ENCODE data around the gene SERP2. TPM values are rescaled to one million over a fixed set of nuclear protein-coding genes. Genes with fewer than 3 reads are reported as not detected.

Gene SERP2
- total and polyA plus RNA-seq, 10 of the 15 experiments (the other 5 are each of a cell fraction or from before 2014, with no cell fraction given), result not detected

DNA sequence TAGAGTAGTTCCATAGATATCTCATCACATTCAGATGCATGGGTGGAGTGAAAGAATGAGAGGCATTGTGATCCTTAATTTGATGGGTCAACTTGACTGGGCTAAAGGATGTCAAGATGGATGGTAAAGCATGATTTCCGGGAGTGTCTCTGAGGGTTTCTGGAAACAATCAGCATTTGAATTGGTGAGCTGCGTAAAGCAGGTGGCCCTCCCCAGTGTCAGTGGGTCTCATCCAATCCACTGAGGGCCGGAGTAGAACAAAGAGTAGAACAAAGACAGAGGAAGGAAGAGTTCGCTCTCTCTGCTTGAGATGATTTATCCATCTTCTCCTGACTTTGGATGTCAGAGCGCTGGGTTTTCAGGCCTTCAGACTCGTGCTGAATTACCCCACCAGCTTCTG is 43.1 kb downstream of the SERP2 start:
- in situ Hi-C loops (cut with MboI) (no loop called here), intact Hi-C loops (cut with micrococcal nuclease; ENCODE audit: unreplicated experiment) (no loop called here)
- FAIRE-seq (no peak), ATAC-seq (no peak), DNase-seq (ENCODE audit: low read depth, low spot score) (no peak)
- SMC1A ChIA-PET (ENCODE audit: uncharacterized antibody, unreplicated experiment), result no interaction called here
- H2AFZ ChIP-seq (ENCODE audit: control insufficient read depth, low read depth, low read length), result no peak overlapping the region
- 43% methylated on average over 6 of the region's 6 CpGs for WGBS (ENCODE audit: insufficient coverage, insufficient replicate concordance, low lambda C conversion rate, missing lambda C conversion rate)
- no peak overlapping the region for H3K9ac ChIP-seq (ENCODE audit: control insufficient read depth, insufficient read depth, low read length)
- no peak overlapping the region for H3K4me2 ChIP-seq (ENCODE audit: control insufficient read depth, insufficient read depth)
- POLR2A ChIA-PET, result no interaction called here
- CTCF ChIA-PET, result interaction anchor here (1.6 kb wide), 1 partner anchor 22 kb away, joined by 6 read pairs; no protein-coding TSS in a partner anchor
- H3K36me3 ChIP-seq (ENCODE audit: control insufficient read depth in 2 of 2, insufficient read depth in 2 of 2, low read length in 1 of 2), result no peaks in the 10 kb centered on the region
- H3K79me2 ChIP-seq (ENCODE audit: control insufficient read depth, insufficient read depth, low read length), result no peaks in the 10 kb centered on the region
- no peak overlapping the region for H3K4me3 ChIP-seq
- TF ChIP-seq EGR1 (IDR thresholded peaks at IDR 0.05; ENCODE audit: borderline replicate concordance in 1 of 2, low read depth in 2 of 2, low read length in 2 of 2), result no peak
- TF ChIP-seq CREB1 (IDR thresholded peaks at IDR 0.05; ENCODE audit: low read depth), result no peak
- TF ChIP-seq SUPT20H (IDR thresholded peaks at IDR 0.05; ENCODE audit: borderline replicate concordance, control insufficient read depth, low read depth, low read length), result no peak
- TF ChIP-seq NR2C1 (IDR thresholded peaks at IDR 0.05), result no peak
- TF ChIP-seq, protein P1, sequence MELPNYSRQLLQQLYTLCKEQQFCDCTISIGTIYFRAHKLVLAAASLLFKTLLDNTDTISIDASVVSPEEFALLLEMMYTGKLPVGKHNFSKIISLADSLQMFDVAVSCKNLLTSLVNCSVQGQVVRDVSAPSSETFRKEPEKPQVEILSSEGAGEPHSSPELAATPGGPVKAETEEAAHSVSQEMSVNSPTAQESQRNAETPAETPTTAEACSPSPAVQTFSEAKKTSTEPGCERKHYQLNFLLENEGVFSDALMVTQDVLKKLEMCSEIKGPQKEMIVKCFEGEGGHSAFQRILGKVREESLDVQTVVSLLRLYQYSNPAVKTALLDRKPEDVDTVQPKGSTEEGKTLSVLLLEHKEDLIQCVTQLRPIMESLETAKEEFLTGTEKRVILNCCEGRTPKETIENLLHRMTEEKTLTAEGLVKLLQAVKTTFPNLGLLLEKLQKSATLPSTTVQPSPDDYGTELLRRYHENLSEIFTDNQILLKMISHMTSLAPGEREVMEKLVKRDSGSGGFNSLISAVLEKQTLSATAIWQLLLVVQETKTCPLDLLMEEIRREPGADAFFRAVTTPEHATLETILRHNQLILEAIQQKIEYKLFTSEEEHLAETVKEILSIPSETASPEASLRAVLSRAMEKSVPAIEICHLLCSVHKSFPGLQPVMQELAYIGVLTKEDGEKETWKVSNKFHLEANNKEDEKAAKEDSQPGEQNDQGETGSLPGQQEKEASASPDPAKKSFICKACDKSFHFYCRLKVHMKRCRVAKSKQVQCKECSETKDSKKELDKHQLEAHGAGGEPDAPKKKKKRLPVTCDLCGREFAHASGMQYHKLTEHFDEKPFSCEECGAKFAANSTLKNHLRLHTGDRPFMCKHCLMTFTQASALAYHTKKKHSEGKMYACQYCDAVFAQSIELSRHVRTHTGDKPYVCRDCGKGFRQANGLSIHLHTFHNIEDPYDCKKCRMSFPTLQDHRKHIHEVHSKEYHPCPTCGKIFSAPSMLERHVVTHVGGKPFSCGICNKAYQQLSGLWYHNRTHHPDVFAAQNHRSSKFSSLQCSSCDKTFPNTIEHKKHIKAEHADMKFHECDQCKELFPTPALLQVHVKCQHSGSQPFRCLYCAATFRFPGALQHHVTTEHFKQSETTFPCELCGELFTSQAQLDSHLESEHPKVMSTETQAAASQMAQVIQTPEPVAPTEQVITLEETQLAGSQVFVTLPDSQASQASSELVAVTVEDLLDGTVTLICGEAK (IDR thresholded peaks at IDR 0.05; ENCODE audit: borderline replicate concordance), result no peak
- TF ChIP-seq, protein P2, sequence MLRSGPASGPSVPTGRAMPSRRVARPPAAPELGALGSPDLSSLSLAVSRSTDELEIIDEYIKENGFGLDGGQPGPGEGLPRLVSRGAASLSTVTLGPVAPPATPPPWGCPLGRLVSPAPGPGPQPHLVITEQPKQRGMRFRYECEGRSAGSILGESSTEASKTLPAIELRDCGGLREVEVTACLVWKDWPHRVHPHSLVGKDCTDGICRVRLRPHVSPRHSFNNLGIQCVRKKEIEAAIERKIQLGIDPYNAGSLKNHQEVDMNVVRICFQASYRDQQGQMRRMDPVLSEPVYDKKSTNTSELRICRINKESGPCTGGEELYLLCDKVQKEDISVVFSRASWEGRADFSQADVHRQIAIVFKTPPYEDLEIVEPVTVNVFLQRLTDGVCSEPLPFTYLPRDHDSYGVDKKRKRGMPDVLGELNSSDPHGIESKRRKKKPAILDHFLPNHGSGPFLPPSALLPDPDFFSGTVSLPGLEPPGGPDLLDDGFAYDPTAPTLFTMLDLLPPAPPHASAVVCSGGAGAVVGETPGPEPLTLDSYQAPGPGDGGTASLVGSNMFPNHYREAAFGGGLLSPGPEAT (IDR thresholded peaks at IDR 0.05; ENCODE audit: low read depth), result no peak
- no peak for TF ChIP-seq KDM1A (IDR thresholded peaks at IDR 0.05; ENCODE audit: borderline replicate concordance)
- TF ChIP-seq CEBPB (IDR thresholded peaks at IDR 0.05; ENCODE audit: borderline replicate concordance in 1 of 2, low read depth in 2 of 2, low read length in 2 of 2), result no peak
- RAD21 ChIA-PET (ENCODE audit: unreplicated experiment), result no interaction called here
- peaks cover 0 to 1% of the 10 kb centered on the region in 2 experiments; a peak in 1 of 4 replicates for H3K27me3 ChIP-seq (replicated peaks in 1 of 2; ENCODE audit: control insufficient read depth in 2 of 2, insufficient read depth in 2 of 2, low read length in 1 of 2)
- H3K27ac ChIP-seq (ENCODE audit: control insufficient read depth, insufficient read depth), result no peak overlapping the region
- H4K20me1 ChIP-seq (ENCODE audit: control insufficient read depth, insufficient read depth), result no peaks in the 10 kb centered on the region
- H3K4me1 ChIP-seq (ENCODE audit: control insufficient read depth, insufficient read depth, low read length), result no peaks in the 10 kb centered on the region
- no peaks in the 10 kb centered on the region; the same call in 2 of the 3 replicates for H3K9me3 ChIP-seq (replicated peaks; ENCODE audit: control insufficient read depth, insufficient read depth, low read length)
- BruUV-seq (replicated peaks), result no TSS peak

All from GM12878 (cell line).